HepG2 (cell line): ENCODE data around the gene SDR39U1. TPM values are rescaled to one million over a fixed set of nuclear protein-coding genes. Genes with fewer than 3 reads are reported as not detected.

Experiments used
- ATAC-seq: fragments of 200-7000 bp; cut with Tn5 transposase; 3 replicates; pipeline ENCODE4 v1.9.1; 2020; ENCODE audit warnings: mild to moderate bottlenecking, moderate library complexity
- BruUV-seq: library from RNA; stranded (reverse); fragments of 400-500 nt; replicated peaks from 2 replicates; lab custom pipeline; 2021; lab: Mats Ljungman, UMichigan
- CTCF ChIA-PET: fragments of 300-600 bp; formaldehyde crosslinking; extraction: SDS; loops from one replicate; lab custom pipeline; 2021; ENCODE audit warnings: low total read pairs, inconsistent platforms, low intra/inter-chr PET ratio; lab: Yijun Ruan, JAX
- POLR2A ChIA-PET: fragments of 350-600 bp; sonication (Branson Sonifier 250); formaldehyde crosslinking; loops from one replicate; lab custom pipeline; 2020; ENCODE audit warnings: antibody characterized with exemption, inconsistent platforms; lab: Yijun Ruan, JAX
- DNase-seq: peaks from one replicate; pipeline ENCODE4 v3.0.0-alpha.2; 2015; ENCODE audit warnings: low spot score
- FAIRE-seq: peaks from 3 replicates; lab custom pipeline; 2011; peaks lifted over from hg19 to GRCh38; lab: Jason Lieb, UNC
- H2AFZ ChIP-seq: one replicate; pipeline ENCODE4 v1.6.1; 2011; ENCODE audit warnings: low read length, inconsistent platforms
- H3K27ac ChIP-seq: fragments of 300-600 bp; 3 replicates; pipeline ENCODE4 v1.8.0; 2011; ENCODE audit warnings: mixed run types, mild to moderate bottlenecking, mixed read lengths, low read length, inconsistent platforms; ENCODE audit not compliant: insufficient read depth; ENCODE audit errors: extremely low read length
- H3K27me3 ChIP-seq, 2 experiments: fragments of 200-600 bp in 1 of 2; 2 replicates in 1 of 2; 3 replicates in 1 of 2; pipeline versions ENCODE4 v1.6.0 to v1.8.0; 2011; ENCODE audit warnings: low read length in 2 of 2, mild to moderate bottlenecking in 2 of 2, moderate library complexity in 2 of 2, inconsistent platforms in 1 of 2; ENCODE audit not compliant: insufficient read depth in 2 of 2, control insufficient read depth in 1 of 2
- H3K36me3 ChIP-seq, 2 experiments: fragments of 200-600 bp in 1 of 2; replicated peaks in 1 of 2; 2 replicates in 1 of 2; 3 replicates in 1 of 2; pipeline versions ENCODE4 v1.5.1 to v1.8.0; 2011; ENCODE audit warnings: low read length in 2 of 2, inconsistent platforms in 1 of 2; ENCODE audit not compliant: insufficient read depth in 2 of 2, control insufficient read depth in 1 of 2
- H3K4me1 ChIP-seq: 2 replicates; pipeline ENCODE4 v1.5.1; 2012; ENCODE audit warnings: low read length, inconsistent platforms; ENCODE audit not compliant: insufficient read depth
- H3K4me2 ChIP-seq: 2 replicates; pipeline ENCODE4 v1.6.0; 2011; ENCODE audit warnings: low read depth, low read length, inconsistent platforms
- H3K4me3 ChIP-seq, 3 experiments: fragments of 200-600 bp in 1 of 3; sonication (generic), shearing (Covaris generic) in 1 of 3; replicated peaks in 1 of 3; 2 replicates each; pipeline ENCODE4 v1.5.1; 2011 to 2016; ENCODE audit warnings: low read length in 3 of 3, inconsistent platforms in 2 of 3, low read depth in 2 of 3, mild to moderate bottlenecking in 2 of 3, control low read depth in 1 of 3, mixed read lengths in 1 of 3; ENCODE audit not compliant: insufficient read depth in 1 of 3
- H3K79me2 ChIP-seq: one replicate; pipeline ENCODE4 v1.6.1; 2011; ENCODE audit warnings: low read length, inconsistent platforms; ENCODE audit not compliant: insufficient read depth
- H3K9ac ChIP-seq: 2 replicates; pipeline ENCODE4 v1.6.0; 2011; ENCODE audit warnings: mild to moderate bottlenecking, low read depth, low read length, inconsistent platforms; ENCODE audit not compliant: insufficient read depth
- H3K9me3 ChIP-seq: 2 replicates; pipeline ENCODE4 v1.5.1; 2012; ENCODE audit warnings: mild to moderate bottlenecking, low read length
- H4K20me1 ChIP-seq: 2 replicates; pipeline ENCODE4 v1.6.0; 2011; ENCODE audit warnings: inconsistent platforms, mild to moderate bottlenecking, low read length, moderate library complexity; ENCODE audit not compliant: insufficient read depth
- CBX1 ChIP-seq: IDR thresholded peaks from one replicate; pipeline ENCODE4 v1.6.1; 2016; ENCODE audit warnings: antibody characterized with exemption, low read depth
- HMGA1 ChIP-seq: sonication (generic); formaldehyde crosslinking; conservative IDR thresholded peaks from 2 replicates; pipeline ENCODE4 v1.4.0; 2020; ENCODE audit warnings: missing genetic modification reagents
- IRF1 ChIP-seq: sonication (generic); formaldehyde crosslinking; IDR thresholded peaks from 2 replicates; pipeline ENCODE4 v1.4.0; 2020; ENCODE audit warnings: low read depth, mild to moderate bottlenecking, missing genetic modification reagents
- POLR2AphosphoS2 ChIP-seq: IDR thresholded peaks from 2 replicates; pipeline ENCODE4 v1.6.1; 2011; ENCODE audit warnings: low read depth, low read length, improper control_type of control experiment
- REXO4 ChIP-seq: sonication (generic); formaldehyde crosslinking; IDR thresholded peaks from 2 replicates; pipeline ENCODE4 v1.8.0; 2022; ENCODE audit warnings: missing genetic modification reagents, mild to moderate bottlenecking, borderline replicate concordance
- TOPORS ChIP-seq: sonication (generic); formaldehyde crosslinking; IDR thresholded peaks from 2 replicates; pipeline ENCODE4 v1.8.0; 2023; ENCODE audit warnings: mild to moderate bottlenecking, missing genetic modification reagents
- ZFYVE20 ChIP-seq: sonication (generic); formaldehyde crosslinking; IDR thresholded peaks from 2 replicates; pipeline ENCODE4 v1.8.0; 2023; ENCODE audit warnings: low read depth, mild to moderate bottlenecking, moderate library complexity, missing genetic modification reagents, borderline replicate concordance
- ZMAT5 ChIP-seq: sonication (generic); formaldehyde crosslinking; IDR thresholded peaks from 2 replicates; pipeline ENCODE4 v1.5.0; 2020; ENCODE audit warnings: mild to moderate bottlenecking, low read depth, missing genetic modification reagents, borderline replicate concordance
- ZNF570 ChIP-seq: sonication (generic); formaldehyde crosslinking; IDR thresholded peaks from 2 replicates; pipeline ENCODE4 v1.4.0; 2020; ENCODE audit warnings: mild to moderate bottlenecking, missing genetic modification reagents, borderline replicate concordance
- WGBS: methylation state at CpG from one replicate; pipeline ENCODE4 v1.1.6; 2017; ENCODE audit warnings: low lambda C conversion rate; 5-methylcytosine and 5-hydroxymethylcytosine counted together
- in situ Hi-C: cut with HindIII; loops from 2 replicates; pipeline ENCODE4 v1.10.0; 2017; ENCODE audit warnings: low pct_unique_long_range_greater_than_20kb; ENCODE audit not compliant: extremely low pct_ligation_motif_present
- intact Hi-C: fragments of 100-400 bp; cut with micrococcal nuclease; formaldehyde crosslinking; loops from one replicate; pipeline ENCODE4 v1.10.0; 2022; ENCODE audit not compliant: unreplicated experiment
- polyA plus RNA-seq, 8 experiments: library from polyadenylated mRNA; depleted of rRNA in 3 of 8; stranded (reverse) in 7 of 8; unstranded in 1 of 8; fragments of >200 nt; fragmentation: Illumina TruSeq in 4 of 8; extraction: Trizol in 4 of 8; gene quantifications; 2 replicates each; pipeline versions ENCODE4 v1.2.1 to v1.2.3, GENCODE V29; 2011 to 2016; ENCODE audit warnings: low read depth in 4 of 8, missing spikeins in 1 of 8, mixed read lengths in 1 of 8; ENCODE audit not compliant: insufficient read depth in 1 of 8
- total RNA-seq, 5 experiments: library from RNA; depleted of rRNA; stranded (reverse); fragments of >200 nt; fragmentation: Illumina TruSeq; extraction: Trizol; gene quantifications; 2 replicates each; pipeline ENCODE4 v1.2.3, GENCODE V29; 2016; ENCODE audit warnings: low read depth in 1 of 5

The SDR39U1 gene
- total and polyA plus RNA-seq, 2 of the 13 experiments (the other 11 are each of a cell fraction or from before 2014, with no cell fraction given): 34.4 to 129 TPM

GRCh38 chr14:24459331-24459730, 16.8 kb upstream of the SDR39U1 start:
- ChIA-PET CTCF (no interaction called here), POLR2A (no interaction called here)
- H3K9ac ChIP-seq: no peak overlapping the region
- no peaks in the 10 kb centered on the region for H3K27me3 ChIP-seq
- H2AFZ ChIP-seq: no peak overlapping the region
- WGBS: 89% methylated on average over 3 of the region's 3 CpGs
- BruUV-seq: no TSS peak
- intact Hi-C loops: no loop called here
- no peak overlapping the region for H3K27ac ChIP-seq
- peak; percentile 14; the same call in 1 of the 3 replicates for ATAC-seq
- FAIRE-seq: no peak
- no peak for DNase-seq
- H3K4me1 ChIP-seq: no peaks in the 10 kb centered on the region
- peaks cover 6% of the 10 kb centered on the region for H3K9me3 ChIP-seq
- H4K20me1 ChIP-seq: no peaks in the 10 kb centered on the region
- in situ Hi-C loops: no loop called here
- H3K4me3 ChIP-seq: no peak overlapping the region
- no peaks in the 10 kb centered on the region for H3K79me2 ChIP-seq
- peaks cover 5 to 9% of the 10 kb centered on the region in 2 experiments; a peak in 3 of 5 replicates for H3K36me3 ChIP-seq
- no peak overlapping the region for H3K4me2 ChIP-seq
- no peak for TF ChIP-seq ZFYVE20
- TF ChIP-seq IRF1 (CRISPR knock-in tag): no peak
- no peak for TF ChIP-seq REXO4 (CRISPR knock-in tag)
- TF ChIP-seq ZNF570: no peak

GRCh38 chr14:24458736-24459135, 16.2 kb upstream of the SDR39U1 start:
- ATAC-seq: no peak
- ChIA-PET CTCF (no interaction called here), POLR2A (no interaction called here)
- H3K27ac ChIP-seq: no peak overlapping the region
- peaks cover 6 to 9% of the 10 kb centered on the region in 2 experiments; a peak in 3 of 5 replicates for H3K36me3 ChIP-seq
- BruUV-seq: no TSS peak
- no peak overlapping the region for H3K4me2 ChIP-seq
- peaks cover 12% of the 10 kb centered on the region for H3K9me3 ChIP-seq
- H3K4me1 ChIP-seq: no peaks in the 10 kb centered on the region
- no peak for FAIRE-seq
- DNase-seq: no peak
- H4K20me1 ChIP-seq: no peaks in the 10 kb centered on the region
- in situ Hi-C loops (no loop called here), intact Hi-C loops (no loop called here)
- 96% methylated on average over 1 of the region's 1 CpG for WGBS
- no peak overlapping the region for H3K9ac ChIP-seq
- no peak overlapping the region for H2AFZ ChIP-seq
- H3K4me3 ChIP-seq: no peak overlapping the region
- H3K79me2 ChIP-seq: no peaks in the 10 kb centered on the region
- TF ChIP-seq POLR2AphosphoS2: no peak
- TF ChIP-seq CBX1: no peak
- TF ChIP-seq TOPORS: no peak
- TF ChIP-seq HMGA1 (CRISPR knock-in tag): no peak
- TF ChIP-seq ZMAT5: no peak
- TF ChIP-seq ZFYVE20: no peak
- no peaks in the 10 kb centered on the region for H3K27me3 ChIP-seq
